OCI-LY7 (cell line): ENCODE measurements around the gene DOK7. TPM values are rescaled to one million over a fixed set of nuclear protein-coding genes. Genes with fewer than 3 reads are reported as not detected.

ENCODE experiments used
- BruUV-seq: library from RNA; stranded (reverse); fragments of 400-500 nt; replicated peaks from 2 replicates; lab custom pipeline; 2021; lab: Mats Ljungman, UMichigan
- CTCF ChIA-PET: fragments of 300-600 bp; sonication (Branson Sonifier 250); formaldehyde crosslinking; loops from one replicate; lab custom pipeline; 2022; ENCODE audit warnings: antibody characterized with exemption; ENCODE audit not compliant: unreplicated experiment; lab: Charles Lee
- POLR2A ChIA-PET: fragments of 300-600 bp; sonication (Branson Sonifier 250); formaldehyde crosslinking; loops from one replicate; lab custom pipeline; 2022; ENCODE audit warnings: antibody characterized with exemption; lab: Charles Lee
- DNase-seq: peaks from one replicate; pipeline ENCODE4 v3.0.0-alpha.2; 2015; ENCODE audit warnings: low spot score
- H2AFZ ChIP-seq: fragments of 200-600 bp; sonication (generic), shearing (Covaris generic); 2 replicates; pipeline ENCODE4 v1.6.1; 2014; ENCODE audit warnings: mild to moderate bottlenecking, antibody characterized with exemption, low read length, moderate library complexity
- H3K27ac ChIP-seq: fragments of 200-600 bp; sonication (generic); 2 replicates; pipeline ENCODE4 v1.5.1; 2014; ENCODE audit warnings: mixed run types, low read depth, mild to moderate bottlenecking, moderate library complexity, low read length, inconsistent platforms; ENCODE audit not compliant: poor library complexity, severe bottlenecking
- H3K36me3 ChIP-seq: fragments of 200-600 bp; sonication (generic); 2 replicates; pipeline ENCODE4 v1.6.1; 2014; ENCODE audit warnings: mild to moderate bottlenecking, antibody characterized with exemption, low read length, moderate library complexity, mixed read lengths; ENCODE audit not compliant: insufficient read depth
- H3K4me1 ChIP-seq: fragments of 200-600 bp; sonication (generic); 2 replicates; pipeline ENCODE4 v1.5.1; 2014; ENCODE audit warnings: mild to moderate bottlenecking, low read length; ENCODE audit not compliant: insufficient read depth, poor library complexity, severe bottlenecking
- H3K4me2 ChIP-seq: fragments of 200-600 bp; sonication (generic); 2 replicates; pipeline ENCODE4 v1.6.1; 2014; ENCODE audit warnings: mild to moderate bottlenecking, low read length
- H3K4me3 ChIP-seq: fragments of 200-600 bp; sonication (generic); 2 replicates; pipeline ENCODE4 v1.5.1; 2014; ENCODE audit warnings: mild to moderate bottlenecking, low read depth, low read length; ENCODE audit not compliant: poor library complexity, severe bottlenecking
- H3K79me2 ChIP-seq: fragments of 200-600 bp; sonication (generic); 2 replicates; pipeline ENCODE4 v1.6.1; 2016; ENCODE audit warnings: low read depth, mild to moderate bottlenecking, low read length, moderate library complexity, mixed read lengths; ENCODE audit not compliant: insufficient read depth
- H3K9me2 ChIP-seq: fragments of 200-600 bp; sonication (generic); 2 replicates; pipeline ENCODE4 v1.6.1; 2016; ENCODE audit warnings: mild to moderate bottlenecking, low read length, mixed read lengths; ENCODE audit not compliant: insufficient read depth
- H3K9me3 ChIP-seq: fragments of 200-600 bp; sonication (generic); 2 replicates; pipeline ENCODE4 v1.6.1; 2014; ENCODE audit warnings: mild to moderate bottlenecking, mixed run types, low read length, mixed read lengths
- H4K20me1 ChIP-seq: fragments of 200-600 bp; sonication (generic); 2 replicates; pipeline ENCODE4 v1.6.1; 2014; ENCODE audit warnings: mild to moderate bottlenecking, antibody characterized with exemption, low read length, moderate library complexity, mixed read lengths; ENCODE audit not compliant: insufficient read depth
- CTCF ChIP-seq: fragments of 200-600 bp; sonication (generic); conservative IDR thresholded peaks from 2 replicates; pipeline ENCODE4 v1.5.1; 2014; ENCODE audit warnings: mild to moderate bottlenecking, antibody characterized with exemption, low read length, moderate library complexity, mixed read lengths
- EZH2phosphoT487 ChIP-seq: fragments of 200-600 bp; sonication (generic); IDR thresholded peaks from 2 replicates; pipeline ENCODE4 v1.6.1; 2018; ENCODE audit warnings: low read depth, borderline replicate concordance, mild to moderate bottlenecking, mixed run types, antibody characterized with exemption, low read length, moderate library complexity, mixed read lengths
- intact Hi-C: fragments of 100-400 bp; cut with micrococcal nuclease; formaldehyde crosslinking; loops from one replicate; pipeline ENCODE4 v1.10.0; 2022; ENCODE audit not compliant: unreplicated experiment
- total RNA-seq, 2 experiments: library from RNA; depleted of rRNA in 1 of 2; stranded (reverse); fragments of >200 nt in 1 of 2; shearing (Covaris generic) in 1 of 2; gene quantifications; 2 replicates each; pipeline ENCODE4 v1.2.3, GENCODE V29; 2014 to 2022

DOK7 gene
- total RNA-seq, 2 experiments from 2014 or later = 1.5 TPM; not detected in 1

GRCh38 chr4:3486541-3487540 lies 23.7 kb downstream of the DOK7 start:
- Histone ChIP-seq H3K9me2 (no peaks in the 10 kb centered on the region), H3K27ac (no peak overlapping the region), H4K20me1 (no peaks in the 10 kb centered on the region; the same call in 1 of the 2 replicates), H3K36me3 (no peaks in the 10 kb centered on the region), H3K79me2 (no peaks in the 10 kb centered on the region), H3K9me3 (no peaks in the 10 kb centered on the region), H3K4me2 (peak overlapping the region; percentile 35; the same call in 1 of the 2 replicates), H3K4me1 (peaks cover 31% of the 10 kb centered on the region), H2AFZ (no peak overlapping the region), H3K4me3 (no peak overlapping the region)
- CTCF ChIA-PET = no interaction called here
- POLR2A ChIA-PET = no interaction called here
- BruUV-seq = no TSS peak
- peak; percentile 63 for DNase-seq
- TF ChIP-seq CTCF (no peak), EZH2phosphoT487 (no peak)
- intact Hi-C loops = loop anchor here (1.0 kb wide), 1 partner anchor 282 kb away; no protein-coding TSS in a partner anchor

GRCh38 chr4:3487861-3488260 lies 24.8 kb downstream of the DOK7 start:
- H3K4me3 ChIP-seq = no peak overlapping the region
- no peak overlapping the region for H2AFZ ChIP-seq
- DNase-seq = no peak
- ChIA-PET POLR2A (no interaction called here), CTCF (interaction anchor here (0.6 kb wide), 1 partner anchor 33 kb away, joined by 3 read pairs; no protein-coding TSS in a partner anchor)
- H3K4me2 ChIP-seq = no peak overlapping the region
- H3K9me3 ChIP-seq = no peaks in the 10 kb centered on the region
- no peaks in the 10 kb centered on the region for H3K36me3 ChIP-seq
- intact Hi-C loops = no loop called here
- H3K79me2 ChIP-seq = no peaks in the 10 kb centered on the region
- H4K20me1 ChIP-seq = no peaks in the 10 kb centered on the region; the same call in 1 of the 2 replicates
- no peak overlapping the region for H3K27ac ChIP-seq
- BruUV-seq = no TSS peak
- no peaks in the 10 kb centered on the region for H3K9me2 ChIP-seq
- H3K4me1 ChIP-seq = peaks cover 31% of the 10 kb centered on the region
- TF ChIP-seq EZH2phosphoT487 = no peak
- TF ChIP-seq CTCF = no peak

GRCh38 chr4:3488820-3489219 lies 25.7 kb downstream of the DOK7 start:
- intact Hi-C loops = no loop called here
- ChIA-PET CTCF (no interaction called here), POLR2A (no interaction called here)
- no peaks in the 10 kb centered on the region for H4K20me1 ChIP-seq
- no TSS peak for BruUV-seq
- H2AFZ ChIP-seq = no peak overlapping the region
- DNase-seq = no peak
- TF ChIP-seq EZH2phosphoT487 = no peak
- no peak for TF ChIP-seq CTCF
- no peak overlapping the region for H3K27ac ChIP-seq
- no peak overlapping the region for H3K4me3 ChIP-seq
- H3K36me3 ChIP-seq = no peaks in the 10 kb centered on the region
- no peaks in the 10 kb centered on the region for H3K79me2 ChIP-seq
- no peaks in the 10 kb centered on the region for H3K9me2 ChIP-seq
- H3K4me2 ChIP-seq = no peak overlapping the region
- H3K9me3 ChIP-seq = no peaks in the 10 kb centered on the region
- H3K4me1 ChIP-seq = peaks cover 31% of the 10 kb centered on the region
